HG03378 (cell line): ENCODE data around the gene PTGES3.
A peak's percentile ranks its signal among the peaks of the same experiment; 100 is the strongest.
"Not testable (repeated sequence)": the region's sequence is repeated elsewhere in the genome, so short reads cannot be mapped to it uniquely, and the experiment has no call there.

ENCODE experiments used
- ATAC-seq: cut with Tn5 transposase; IDR thresholded peaks from one replicate; pipeline ENCODE4 v1.9.1; 2021; ENCODE audit warnings: mild to moderate bottlenecking, moderate library complexity; ENCODE audit not compliant: unreplicated experiment

Gene PTGES3

DNA sequence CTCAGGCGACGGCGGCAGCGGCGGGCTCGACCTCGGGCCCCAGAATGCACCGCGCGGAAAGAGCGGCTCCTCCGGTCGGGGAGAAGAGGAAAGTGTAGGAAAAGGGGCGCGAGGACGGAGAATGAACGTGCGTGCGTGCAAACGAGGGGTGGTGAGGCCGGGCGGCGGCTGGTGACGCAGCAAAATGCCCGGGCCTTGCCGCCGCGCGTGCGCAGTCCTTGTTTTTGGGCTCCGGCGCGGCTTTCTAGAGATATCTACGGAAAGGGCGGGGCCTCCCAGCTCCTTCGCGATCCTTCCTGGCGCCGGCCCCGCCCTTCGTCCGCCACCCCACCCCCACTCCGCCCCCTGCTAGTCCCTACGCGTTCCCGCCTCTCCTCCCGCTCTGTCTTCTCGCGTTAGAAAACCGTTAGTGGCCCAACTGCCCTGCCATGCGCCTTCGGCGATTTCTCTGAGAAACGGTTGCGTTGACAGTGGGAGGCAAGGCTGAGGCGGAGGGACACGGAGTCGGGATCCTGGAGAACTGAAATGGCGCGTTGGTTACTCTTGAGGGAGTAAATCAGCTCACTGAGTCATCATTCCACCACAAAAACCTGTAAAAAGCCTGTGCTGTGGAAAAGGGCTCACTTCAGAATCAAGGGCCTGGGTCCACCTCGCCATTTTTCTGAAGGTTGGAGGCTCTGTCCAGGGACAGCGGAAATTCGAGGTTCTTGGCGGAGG lies at the start of gene PTGES3:
TSS of gene PTGES3 (minus strand) at position 156 of the 717 bp plus-strand sequence. CDS start 285 bp downstream, outside the sequence.
- peak; percentile 62 for ATAC-seq

DNA sequence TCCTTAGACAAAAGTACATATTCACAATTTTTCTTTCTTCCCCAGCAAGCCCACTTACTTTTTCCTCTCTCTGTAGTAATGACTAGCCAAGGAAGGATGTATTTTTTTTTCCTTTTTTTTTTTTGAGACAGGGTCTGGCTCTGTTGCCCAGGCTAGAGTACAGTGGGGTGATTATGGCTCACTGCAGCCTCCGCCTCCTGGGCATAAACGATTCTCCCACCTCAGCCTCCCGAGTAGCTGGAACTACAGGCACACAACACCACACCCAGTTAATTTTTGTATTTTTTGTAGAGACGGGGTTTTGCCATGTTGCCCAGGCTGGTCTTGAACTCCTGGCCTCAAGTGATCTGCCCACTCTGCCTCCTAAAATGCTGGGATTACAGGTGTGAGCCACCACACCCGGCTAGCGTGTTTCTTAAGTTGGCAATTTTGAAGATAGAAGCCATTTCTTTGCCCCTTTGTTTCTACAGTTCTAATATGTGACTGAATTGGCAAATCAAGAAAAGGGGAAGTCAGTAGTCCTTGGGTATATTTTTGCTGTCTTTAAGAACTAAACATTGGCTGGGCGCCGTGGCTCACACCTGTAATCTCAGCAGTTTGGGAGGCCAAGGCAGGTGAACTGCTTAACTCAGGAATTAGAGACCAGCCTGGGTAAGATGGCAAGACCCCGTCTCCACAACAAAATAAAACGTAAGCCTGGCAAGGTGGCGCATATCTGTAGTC lies 40.2 kb upstream of the PTGES3 start:
- no peak for ATAC-seq

- not testable (repeated sequence) for ATAC-seq
Measured at GRCh38 chr12:56726196-56726675, 38.2 kb upstream of the PTGES3 start.

- ATAC-seq: no peak
Measured at GRCh38 chr12:56725723-56726102, 37.6 kb upstream of the PTGES3 start.

DNA sequence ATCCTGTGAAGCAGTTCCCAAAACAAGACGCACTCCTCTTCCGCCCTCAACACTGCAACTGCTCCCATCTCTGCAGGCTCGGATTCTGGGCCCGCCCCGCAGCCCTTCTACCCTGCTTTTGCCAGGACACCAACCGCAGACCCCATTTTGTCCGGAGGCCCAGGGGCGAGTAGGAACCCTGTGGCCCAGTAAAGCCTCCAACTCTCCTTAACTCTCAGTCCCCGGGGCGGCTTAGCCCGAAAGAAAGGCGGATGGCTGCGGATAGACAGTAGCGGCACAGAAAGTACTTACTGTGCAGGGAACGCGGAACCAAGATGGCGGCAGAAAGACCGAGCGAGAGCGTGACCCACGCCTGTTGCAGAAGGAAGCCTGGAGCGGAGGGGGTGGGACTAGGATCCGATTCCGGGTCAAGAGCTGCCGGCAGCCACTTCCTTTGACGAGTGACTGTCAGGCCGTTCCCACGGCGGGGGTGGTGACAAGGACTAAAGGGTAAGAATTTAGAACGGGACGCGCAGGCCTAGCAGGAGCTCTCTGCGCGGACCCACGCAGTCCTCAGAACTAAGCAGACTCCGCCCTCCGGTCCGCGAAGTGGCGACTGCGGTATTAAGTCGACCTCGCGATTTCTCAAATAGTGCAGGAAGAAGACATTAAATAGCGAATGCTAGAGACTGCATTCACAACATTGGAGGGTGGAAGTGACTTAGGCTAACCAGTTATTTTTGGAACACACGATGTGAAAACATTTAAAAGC lies 37.1 kb upstream of the PTGES3 start, which contains the start of gene NACA:
TSS of gene NACA (minus strand) at position 328 of the 751 bp plus-strand sequence. CDS start 778 bp downstream, outside the sequence.
- peak; percentile 93 for ATAC-seq

- peak; percentile 2 for ATAC-seq
Measured at GRCh38 chr12:56724701-56724971, 36.6 kb upstream of the PTGES3 start.

GRCh38 chr12:56723889-56724700 lies 36.0 kb upstream of the PTGES3 start:
- ATAC-seq: no peak

- ATAC-seq: no peak
Measured at GRCh38 chr12:56723352-56723751, 35.3 kb upstream of the PTGES3 start.

DNA sequence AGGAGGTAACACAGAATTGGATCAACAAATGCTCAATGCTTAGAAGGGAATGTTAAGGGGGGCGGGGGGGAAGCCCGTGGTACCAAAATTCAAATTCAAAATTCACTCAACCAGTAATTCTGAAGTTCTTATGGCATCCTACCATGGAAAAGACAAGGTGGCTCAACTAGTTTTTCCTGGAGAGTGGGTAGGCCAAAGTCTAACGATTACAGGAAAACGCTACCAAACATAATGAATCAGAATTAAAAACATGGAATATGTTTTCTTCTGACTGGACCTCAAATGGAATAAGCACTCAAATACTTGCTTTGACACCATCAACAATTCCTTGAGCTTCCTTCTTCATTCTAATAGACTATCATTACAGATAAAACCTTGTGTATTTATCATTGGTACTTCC lies 34.7 kb upstream of the PTGES3 start:
- ATAC-seq: no peak

- no peak for ATAC-seq
Measured at GRCh38 chr12:56721721-56722120, 33.6 kb upstream of the PTGES3 start.

- no peak for ATAC-seq
Measured at GRCh38 chr12:56721216-56721615, 33.1 kb upstream of the PTGES3 start.

DNA sequence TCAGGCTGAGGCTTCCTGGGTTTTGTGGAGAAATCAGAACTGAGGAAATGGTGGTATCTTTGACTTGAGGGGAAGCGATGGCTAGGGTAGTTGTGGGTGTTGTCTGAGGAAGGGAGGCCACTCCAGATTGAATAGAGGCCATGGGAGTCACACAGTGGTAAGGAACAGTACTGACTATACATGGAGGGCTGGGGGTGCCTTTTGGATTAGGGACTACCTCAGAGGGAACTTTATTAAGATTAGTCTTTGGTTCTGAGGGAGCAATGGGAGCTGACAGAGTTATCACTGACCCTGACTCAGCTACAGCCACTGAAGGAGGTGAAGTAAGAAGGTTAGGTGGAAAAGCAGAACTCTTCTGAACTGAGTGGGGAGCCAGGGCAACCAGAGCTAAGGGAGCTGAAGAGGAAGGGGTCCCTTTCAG lies 32.7 kb upstream of the PTGES3 start:
- ATAC-seq: no peak

- ATAC-seq: no peak
Measured at GRCh38 chr12:56719056-56719455, 31.0 kb upstream of the PTGES3 start.

DNA sequence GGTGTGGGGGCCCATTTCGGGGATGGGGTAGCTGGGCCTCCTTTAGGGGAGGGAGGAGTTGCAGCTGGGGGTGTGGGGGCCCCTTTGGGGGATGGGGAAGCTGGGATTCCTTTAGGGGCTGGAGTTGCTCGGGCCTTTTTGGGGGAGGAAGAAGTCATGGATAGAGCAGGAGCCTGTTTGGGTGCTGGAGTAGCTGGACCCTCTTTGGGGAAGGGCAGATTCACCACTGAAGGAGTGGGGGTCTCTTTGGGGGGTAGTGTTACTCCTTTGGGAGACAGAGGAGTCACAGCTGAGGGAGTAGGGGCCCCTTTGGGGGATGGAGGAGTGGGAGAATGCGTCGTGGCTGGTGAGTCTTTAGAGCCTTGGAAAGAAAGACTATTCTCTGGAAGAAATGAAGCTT lies 30.6 kb upstream of the PTGES3 start:
- ATAC-seq: no peak

GRCh38 chr12:56718149-56718548 lies 30.1 kb upstream of the PTGES3 start:
- ATAC-seq: no peak

DNA sequence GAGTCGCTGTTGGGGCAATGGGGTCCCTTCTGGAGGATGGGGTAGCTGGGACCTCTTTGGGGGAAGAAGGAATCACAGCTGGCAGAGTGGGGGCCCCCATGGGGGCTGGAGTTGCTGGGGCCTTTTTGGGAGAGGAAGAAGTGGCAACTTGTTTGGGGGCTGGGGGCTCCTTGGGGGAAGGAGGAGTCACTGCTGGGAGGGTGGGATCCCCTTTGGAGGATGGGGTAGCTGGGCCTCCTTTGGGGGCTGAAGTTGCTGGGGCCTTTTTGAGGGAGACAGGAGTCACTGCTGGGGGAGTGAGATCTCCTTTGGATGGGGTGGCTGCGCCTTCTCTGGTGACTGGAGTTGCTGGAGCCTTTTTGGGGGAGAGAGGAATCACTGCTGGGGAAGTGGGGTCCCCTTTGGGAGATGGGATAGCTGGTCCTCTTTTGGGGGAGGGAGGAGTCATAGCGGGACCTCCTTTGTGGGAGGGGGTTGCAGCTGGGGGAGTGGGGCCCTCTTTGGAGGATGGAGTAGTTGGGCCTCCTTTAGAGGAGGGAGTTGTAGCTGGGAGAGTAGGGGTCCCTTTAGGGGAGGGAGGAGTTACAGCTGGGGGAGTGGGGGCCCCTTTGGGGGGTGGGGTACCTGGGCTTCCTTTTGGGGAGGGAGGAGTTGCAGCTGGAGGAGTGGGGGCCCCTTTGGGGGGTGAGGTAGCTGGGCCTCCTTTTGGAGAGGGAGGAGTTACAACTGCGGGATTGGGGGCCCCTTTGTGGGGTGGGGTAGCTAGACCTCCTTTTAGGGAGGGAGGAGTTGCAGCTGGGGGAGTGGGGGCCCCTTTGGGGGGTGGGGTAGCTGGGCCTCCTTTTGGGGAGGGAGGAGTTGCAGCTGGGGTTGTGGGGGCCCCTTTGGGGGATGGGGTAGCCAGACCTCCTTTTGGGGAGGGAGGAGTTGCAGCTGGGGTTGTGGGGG lies 29.1 kb upstream of the PTGES3 start:
- no peak for ATAC-seq

- ATAC-seq: no peak
Measured at GRCh38 chr12:56716458-56716857, 28.4 kb upstream of the PTGES3 start.

GRCh38 chr12:56715798-56716197 lies 27.7 kb upstream of the PTGES3 start:
- no peak for ATAC-seq

DNA sequence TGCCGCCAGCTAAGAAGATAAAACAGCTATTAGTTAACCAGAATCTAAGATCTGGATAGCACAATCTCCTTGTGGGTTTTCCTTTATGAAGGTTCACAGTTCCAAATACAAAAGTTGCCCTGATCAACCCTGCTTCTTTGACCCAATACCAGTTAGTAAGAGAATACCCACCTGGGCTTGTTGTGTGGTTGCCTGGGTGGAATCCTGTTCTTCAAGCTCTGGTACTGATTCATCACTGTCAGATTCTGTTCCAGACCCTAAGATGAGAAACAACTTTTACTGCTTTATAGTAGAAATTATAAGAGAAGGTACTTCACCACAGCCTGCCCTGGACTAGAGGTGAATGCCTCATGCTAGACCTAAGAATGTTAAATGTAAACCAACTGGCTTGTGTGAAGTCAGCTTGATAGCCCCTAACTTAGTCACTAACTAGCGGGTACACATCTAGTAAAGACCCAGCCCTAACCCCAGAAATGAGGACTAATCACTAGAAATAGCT lies 26.4 kb upstream of the PTGES3 start:
- no peak for ATAC-seq
